ENCODE measurements around the gene TRIO.
A peak's percentile ranks its signal among the peaks of the same experiment; 100 is the strongest.
"Not testable (repeated sequence)": the region's sequence is repeated elsewhere in the genome, so short reads cannot be mapped to it uniquely, and the experiment has no call there.

Gene TRIO

DNA sequence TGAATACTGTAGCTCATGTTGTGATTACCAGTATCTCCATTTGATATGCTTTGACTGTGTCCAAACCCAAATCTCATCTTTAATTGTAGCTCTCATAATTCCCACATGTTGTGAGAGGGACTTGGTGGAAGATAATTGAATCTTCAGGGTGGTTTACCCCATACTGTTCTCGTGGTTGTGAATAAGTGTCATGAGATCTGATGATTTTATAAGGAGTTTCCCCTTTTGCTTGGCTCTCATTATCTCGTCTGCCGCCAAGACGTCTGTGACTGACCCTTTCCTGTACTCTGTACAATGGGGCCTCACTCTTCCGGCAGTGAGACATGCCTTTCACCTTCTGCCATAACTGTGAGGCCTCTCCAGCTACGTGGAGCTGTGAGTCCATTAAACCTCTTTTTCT lies 59.3 kb downstream of the TRIO start:
- no peak overlapping the region for H3K4me3 ChIP-seq (ENCODE audit: control insufficient read depth, low read depth, low read length)

DNA sequence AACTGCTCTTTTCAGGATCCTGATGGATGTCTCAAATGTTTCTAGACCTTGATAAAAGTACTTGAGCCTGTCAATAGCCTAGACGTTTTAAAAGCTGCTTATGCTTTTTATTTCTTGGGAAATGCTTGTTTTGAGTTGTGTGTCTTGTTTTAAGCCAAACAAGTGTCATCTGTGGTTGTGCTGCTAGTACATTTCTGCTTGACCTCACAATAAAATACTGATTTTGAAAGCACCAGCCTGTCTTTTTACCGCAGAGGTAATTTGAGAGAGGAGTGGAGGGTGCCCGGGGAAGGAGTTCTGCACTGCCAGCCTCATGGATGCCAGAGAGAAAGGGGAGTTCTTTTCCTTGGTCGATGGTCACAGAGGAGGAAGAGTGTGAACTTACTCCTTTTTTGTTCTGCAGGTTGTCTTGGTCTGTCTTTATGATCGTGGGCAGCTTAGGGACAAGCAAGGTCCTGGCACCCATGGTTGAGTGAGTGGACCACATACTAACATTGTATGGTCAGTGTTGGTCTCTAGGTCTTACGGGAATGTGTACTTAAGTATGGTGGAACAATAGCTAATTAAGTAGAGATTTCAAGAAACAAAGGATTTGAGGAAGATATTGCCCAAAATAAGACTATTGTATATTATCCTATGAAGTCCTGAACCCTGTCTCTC lies 61.0 kb downstream of the TRIO start:
- no peak overlapping the region for H3K4me3 ChIP-seq (ENCODE audit: control insufficient read depth, low read depth, low read length)
- DNase-seq (ENCODE audit: low read depth): no peak
- TF ChIP-seq, protein P1, sequence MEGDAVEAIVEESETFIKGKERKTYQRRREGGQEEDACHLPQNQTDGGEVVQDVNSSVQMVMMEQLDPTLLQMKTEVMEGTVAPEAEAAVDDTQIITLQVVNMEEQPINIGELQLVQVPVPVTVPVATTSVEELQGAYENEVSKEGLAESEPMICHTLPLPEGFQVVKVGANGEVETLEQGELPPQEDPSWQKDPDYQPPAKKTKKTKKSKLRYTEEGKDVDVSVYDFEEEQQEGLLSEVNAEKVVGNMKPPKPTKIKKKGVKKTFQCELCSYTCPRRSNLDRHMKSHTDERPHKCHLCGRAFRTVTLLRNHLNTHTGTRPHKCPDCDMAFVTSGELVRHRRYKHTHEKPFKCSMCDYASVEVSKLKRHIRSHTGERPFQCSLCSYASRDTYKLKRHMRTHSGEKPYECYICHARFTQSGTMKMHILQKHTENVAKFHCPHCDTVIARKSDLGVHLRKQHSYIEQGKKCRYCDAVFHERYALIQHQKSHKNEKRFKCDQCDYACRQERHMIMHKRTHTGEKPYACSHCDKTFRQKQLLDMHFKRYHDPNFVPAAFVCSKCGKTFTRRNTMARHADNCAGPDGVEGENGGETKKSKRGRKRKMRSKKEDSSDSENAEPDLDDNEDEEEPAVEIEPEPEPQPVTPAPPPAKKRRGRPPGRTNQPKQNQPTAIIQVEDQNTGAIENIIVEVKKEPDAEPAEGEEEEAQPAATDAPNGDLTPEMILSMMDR (conservative IDR thresholded peaks at IDR 0.05; ENCODE audit: control insufficient read depth, insufficient read depth, low read depth, low read length): no peak

More for the DNA sequence above, 59.3 kb downstream of the TRIO start:
- TF ChIP-seq, protein P1 (conservative IDR thresholded peaks at IDR 0.05; ENCODE audit: control insufficient read depth, insufficient read depth, low read depth, low read length): no peak
- peak; percentile 59 for DNase-seq (ENCODE audit: low read depth)

DNA sequence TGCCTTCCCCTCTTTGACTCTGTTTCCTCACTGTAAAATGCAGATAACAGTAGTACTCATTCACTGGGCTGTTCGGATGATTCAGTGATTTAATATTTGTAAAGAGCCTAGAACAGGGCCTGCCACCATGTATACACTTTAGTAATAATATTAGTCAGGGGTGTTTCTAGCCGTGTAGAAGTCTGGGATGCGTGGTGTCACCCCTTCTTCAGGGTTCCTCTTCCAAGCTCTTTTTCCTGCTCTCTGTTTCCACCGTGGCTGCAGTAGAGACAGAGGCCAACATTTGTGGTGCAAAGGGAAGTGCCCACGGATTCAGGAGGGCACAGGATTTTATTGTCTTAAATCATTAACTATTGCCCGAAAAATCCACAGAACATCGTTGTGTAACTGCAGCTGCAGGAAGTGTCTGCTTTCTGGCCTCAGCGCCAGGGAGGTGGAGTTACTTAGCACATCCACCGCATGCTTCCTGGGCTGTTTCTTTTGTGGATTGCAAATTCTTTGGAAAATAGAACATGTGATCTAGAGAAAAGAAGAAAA lies 61.7 kb downstream of the TRIO start:
- peak overlapping the region; percentile 28 for H3K4me3 ChIP-seq (ENCODE audit: control insufficient read depth, low read depth, low read length)
- peak; percentile 87 for DNase-seq (ENCODE audit: low read depth)
- TF ChIP-seq, protein P1 (conservative IDR thresholded peaks at IDR 0.05; ENCODE audit: control insufficient read depth, insufficient read depth, low read depth, low read length): no peak

DNA sequence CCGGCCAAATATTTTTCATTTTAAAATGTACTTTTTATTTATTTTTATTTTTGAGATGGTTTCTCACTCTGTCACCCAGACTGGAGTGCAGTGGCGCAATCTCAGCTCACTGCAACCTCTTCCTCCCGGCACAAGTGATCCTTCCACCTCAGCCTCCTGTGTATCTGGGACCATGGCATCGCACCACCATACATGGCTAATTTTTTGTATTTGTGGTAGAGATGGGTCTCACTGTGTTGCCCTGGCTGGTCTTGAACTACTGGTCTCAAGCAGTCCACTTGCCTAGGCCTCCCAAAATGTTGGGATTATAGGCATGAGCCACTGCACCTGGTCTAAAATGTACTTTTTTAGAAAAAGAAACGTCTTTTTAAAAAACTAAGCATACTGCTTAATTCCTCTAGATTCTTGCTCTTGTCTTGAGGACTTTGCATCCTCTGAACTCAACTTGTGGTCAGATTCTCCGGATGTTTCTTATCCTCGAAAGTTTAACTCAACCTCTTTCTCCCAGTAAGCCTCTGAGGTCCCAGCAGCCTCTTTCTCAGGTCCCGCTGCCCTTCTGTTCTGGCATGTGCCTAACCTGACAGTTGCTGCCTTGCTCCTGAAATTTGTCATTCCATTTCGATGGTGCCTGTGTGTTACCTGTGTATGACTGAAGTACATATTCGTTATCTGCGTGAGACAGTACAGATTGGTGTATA lies 63.0 kb downstream of the TRIO start:
- TF ChIP-seq, protein P1 (conservative IDR thresholded peaks at IDR 0.05; ENCODE audit: control insufficient read depth, insufficient read depth, low read depth, low read length): no peak
- H3K4me3 ChIP-seq (ENCODE audit: control insufficient read depth, low read depth, low read length): no peak overlapping the region
- DNase-seq (ENCODE audit: low read depth): no peak

DNA sequence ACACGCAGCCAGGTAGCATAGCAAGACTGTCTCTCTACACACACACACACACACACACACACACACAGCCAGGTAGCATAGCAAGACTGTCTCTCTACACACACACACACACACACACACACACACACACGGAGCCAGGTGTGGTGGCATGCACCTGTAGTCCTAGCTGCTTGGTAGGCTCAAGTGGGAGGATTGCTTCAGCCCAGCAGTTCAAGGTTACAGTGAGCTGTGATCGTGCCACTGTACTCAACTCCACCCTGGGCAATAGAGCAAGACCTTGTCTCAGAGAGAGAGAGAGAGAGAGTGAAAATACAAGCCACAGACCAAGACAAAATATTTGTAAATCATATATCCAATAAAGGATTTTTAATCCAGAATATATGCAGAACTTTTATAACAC lies 64.3 kb downstream of the TRIO start:
- H3K4me3 ChIP-seq (ENCODE audit: control insufficient read depth, low read depth, low read length): not testable (repeated sequence)
- peak; percentile 28 for DNase-seq (ENCODE audit: low read depth)

DNA sequence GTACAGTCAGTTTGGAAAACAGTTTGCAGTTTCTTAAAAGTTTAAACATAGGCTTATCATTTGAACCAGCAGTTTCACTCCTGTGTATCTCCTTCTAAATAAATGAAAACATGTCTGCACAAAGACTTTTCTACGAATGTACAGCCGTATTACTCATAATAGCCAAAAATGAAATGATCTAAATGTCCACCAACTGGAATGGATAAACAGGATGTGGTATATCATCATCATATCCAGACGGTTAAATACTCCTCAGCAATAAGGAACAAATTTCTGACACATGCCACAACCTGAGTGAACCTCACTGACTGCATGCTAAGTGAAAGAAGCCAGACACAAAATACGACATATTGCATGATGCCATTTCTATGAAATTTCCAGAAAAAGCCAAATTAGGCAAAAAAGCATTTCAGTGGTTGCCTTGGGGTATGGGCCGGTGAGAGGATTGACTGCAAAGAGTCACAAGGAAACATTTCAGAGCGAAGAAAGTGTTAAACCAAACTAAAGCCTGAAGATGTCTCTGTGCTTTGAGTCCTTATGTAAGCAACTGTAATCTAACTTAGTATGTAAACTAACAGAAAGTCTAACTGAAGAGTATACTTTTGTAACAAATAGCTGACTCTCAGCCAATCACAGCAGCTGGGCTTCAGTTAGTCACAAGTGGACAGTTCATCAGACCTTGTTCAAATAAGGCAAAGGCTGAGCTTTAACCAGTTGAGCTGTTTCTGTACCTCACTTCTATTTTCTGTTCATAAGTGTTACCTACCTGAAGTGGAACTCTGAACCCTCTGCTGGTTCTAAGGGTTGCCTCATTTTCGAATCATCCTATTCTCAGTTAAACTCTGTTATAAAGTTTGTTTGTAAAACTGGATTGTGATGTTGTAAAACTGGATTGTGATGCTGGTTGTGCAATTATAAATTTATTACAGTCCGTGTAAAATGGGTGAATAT lies 65.2 kb downstream of the TRIO start:
- H3K4me3 ChIP-seq (ENCODE audit: control insufficient read depth, low read depth, low read length): no peak overlapping the region
- TF ChIP-seq, protein P1 (conservative IDR thresholded peaks at IDR 0.05; ENCODE audit: control insufficient read depth, insufficient read depth, low read depth, low read length): no peak
- DNase-seq (ENCODE audit: low read depth): peak; percentile 94

All from fibroblast of mammary gland (primary cell).